Suprapubic skin (tissue), 4 donors: Measurements from ENCODE around the gene HAO1. TPM values are rescaled to one million over a fixed set of nuclear protein-coding genes. Genes with fewer than 3 reads are reported as not detected.

Source experiments
- total RNA-seq, 4 donors: library from RNA; depleted of rRNA; stranded (reverse); fragments of >200 nt; gene quantifications; one replicate each; pipeline ENCODE4 v1.1.0, GENCODE V29; 2016

Gene HAO1
- total RNA-seq, 4 donors from 2014 or later: 0.80 TPM; not detected in 3

Other genes with a start within 250 kb of the HAO1 start
- 10 to 100 TPM; 16.2 to 24.2 (median 21.8) TPM for gene TMX4, start 79.3 kb upstream of the HAO1 start, total RNA-seq
- 10 to 100 TPM in 1 of 4 donors, 1 to 10 TPM in 3; 3.9 to 15.6 (median 6.7) TPM for gene PLCB1, start 191.8 kb upstream of the HAO1 start, total RNA-seq